Liver (tissue), 9 donors: ENCODE results near the gene OSBP2. TPM values are rescaled to one million over a fixed set of nuclear protein-coding genes. Genes with fewer than 3 reads are reported as not detected.

Experiments
- DNase-seq: peaks from one replicate; pipeline ENCODE4 v3.0.0-alpha.2; 2017; ENCODE audit warnings: low spot score
- H3K27ac ChIP-seq, 2 donors: one replicate each; pipeline ENCODE4 v1.7.0; 2013; ENCODE audit warnings: inconsistent platforms in 2 of 2, low read length in 2 of 2, control low read depth in 1 of 2, low read depth in 1 of 2, mild to moderate bottlenecking in 1 of 2
- H3K27me3 ChIP-seq, 4 donors: one replicate each; pipeline versions ENCODE4 v1.6.1 to v1.7.0; 2013; ENCODE audit warnings: low read length in 3 of 4, inconsistent platforms in 1 of 4, mild to moderate bottlenecking in 1 of 4, moderate library complexity in 1 of 4; ENCODE audit not compliant: control insufficient read depth in 4 of 4, insufficient read depth in 4 of 4
- H3K36me3 ChIP-seq, 4 donors: one replicate each; pipeline versions ENCODE4 v1.6.1 to v1.7.0; 2013; ENCODE audit warnings: low read length in 3 of 4, mild to moderate bottlenecking in 3 of 4, low read depth in 1 of 4, moderate library complexity in 1 of 4; ENCODE audit not compliant: control insufficient read depth in 4 of 4, insufficient read depth in 3 of 4
- H3K4me1 ChIP-seq, 4 donors: one replicate each; pipeline versions ENCODE4 v1.6.1 to v1.7.0; 2013; ENCODE audit warnings: low read length in 3 of 4, mild to moderate bottlenecking in 3 of 4, moderate library complexity in 1 of 4; ENCODE audit not compliant: control insufficient read depth in 4 of 4, insufficient read depth in 4 of 4
- H3K4me3 ChIP-seq, 3 donors: one replicate each; pipeline versions ENCODE4 v1.6.1 to v1.7.0; 2013; ENCODE audit warnings: low read length in 3 of 3, control low read depth in 1 of 3, low read depth in 1 of 3, mild to moderate bottlenecking in 1 of 3
- H3K9ac ChIP-seq, 2 donors: one replicate each; pipeline ENCODE4 v1.7.0; 2013; ENCODE audit warnings: low read length in 2 of 2, mild to moderate bottlenecking in 2 of 2, moderate library complexity in 2 of 2, control low read depth in 1 of 2, low read depth in 1 of 2
- H3K9me3 ChIP-seq, 4 donors: one replicate each; pipeline versions ENCODE4 v1.6.1 to v1.7.0; 2013; ENCODE audit warnings: low read length in 3 of 4; ENCODE audit not compliant: control insufficient read depth in 4 of 4
- ATF3 ChIP-seq: IDR thresholded peaks from 2 replicates; pipeline ENCODE4 v1.6.1; 2016; ENCODE audit warnings: antibody characterized with exemption
- CTCF ChIP-seq: fragments of 150-350 bp; IDR thresholded peaks from 2 replicates; pipeline ENCODE4 v1.5.1; 2017; ENCODE audit warnings: improper control_type of control experiment, low read depth, low read length; ENCODE audit not compliant: missing input control
- EGR1 ChIP-seq, 2 donors: IDR thresholded peaks; 2 replicates each; pipeline ENCODE4 v1.6.1; 2016 to 2018; ENCODE audit warnings: antibody characterized with exemption in 2 of 2, low read depth in 2 of 2
- FOXA1 ChIP-seq: IDR thresholded peaks from 2 replicates; pipeline ENCODE4 v1.6.1; 2016; ENCODE audit warnings: antibody characterized with exemption
- FOXA2 ChIP-seq: IDR thresholded peaks from 2 replicates; pipeline ENCODE4 v1.6.1; 2016; ENCODE audit warnings: antibody characterized with exemption
- GABPA ChIP-seq, 2 donors: IDR thresholded peaks in 1 of 2; conservative IDR thresholded peaks in 1 of 2; 2 replicates each; pipeline ENCODE4 v1.6.1; 2016; ENCODE audit warnings: antibody characterized with exemption in 2 of 2, mild to moderate bottlenecking in 1 of 2, moderate library complexity in 1 of 2
- HNF4A ChIP-seq, 2 donors: conservative IDR thresholded peaks; 2 replicates each; pipeline ENCODE4 v1.6.1; 2016; ENCODE audit warnings: antibody characterized with exemption in 2 of 2, mild to moderate bottlenecking in 2 of 2
- HNF4G ChIP-seq: IDR thresholded peaks from 2 replicates; pipeline ENCODE4 v1.6.1; 2016; ENCODE audit warnings: antibody characterized with exemption
- JUND ChIP-seq, 2 donors: IDR thresholded peaks; 2 replicates each; pipeline ENCODE4 v1.6.1; 2016; ENCODE audit warnings: antibody characterized with exemption in 2 of 2
- MAX ChIP-seq: IDR thresholded peaks from 2 replicates; pipeline ENCODE4 v1.6.1; 2016; ENCODE audit warnings: antibody characterized with exemption
- NR2F2 ChIP-seq: IDR thresholded peaks from 2 replicates; pipeline ENCODE4 v1.6.1; 2016; ENCODE audit warnings: antibody characterized with exemption
- RAD21 ChIP-seq, 2 donors: IDR thresholded peaks; 2 replicates each; pipeline ENCODE4 v1.6.1; 2016; ENCODE audit warnings: antibody characterized with exemption in 2 of 2, mild to moderate bottlenecking in 2 of 2
- REST ChIP-seq: IDR thresholded peaks from 2 replicates; pipeline ENCODE4 v1.6.1; 2016; ENCODE audit warnings: antibody characterized with exemption, mild to moderate bottlenecking
- RXRA ChIP-seq, 2 donors: IDR thresholded peaks; 2 replicates each; pipeline ENCODE4 v1.6.1; 2017 to 2018; ENCODE audit warnings: antibody characterized with exemption in 2 of 2, mild to moderate bottlenecking in 1 of 2
- SP1 ChIP-seq: IDR thresholded peaks from 2 replicates; pipeline ENCODE4 v1.6.1; 2018; ENCODE audit warnings: antibody characterized with exemption, mild to moderate bottlenecking
- TAF1 ChIP-seq: conservative IDR thresholded peaks from 2 replicates; pipeline ENCODE4 v1.6.1; 2016; ENCODE audit warnings: antibody characterized with exemption, mild to moderate bottlenecking
- YY1 ChIP-seq: IDR thresholded peaks from 2 replicates; pipeline ENCODE4 v1.6.1; 2016; ENCODE audit warnings: antibody characterized with exemption, mild to moderate bottlenecking
- WGBS: extraction: QIAGEN DNeasy Blood & Tissue Kit; methylation state at CpG from one replicate; pipeline ENCODE4 v1.1.7; 2013; 5-methylcytosine and 5-hydroxymethylcytosine counted together
- polyA plus RNA-seq, 2 donors: library from polyadenylated mRNA; stranded (reverse) in 1 of 2; unstranded in 1 of 2; fragments of 200-250 nt in 1 of 2; fragments of >200 nt in 1 of 2; fragmentation: Nextera tagmentation in 1 of 2; extraction: Ambion mirVana in 1 of 2; gene quantifications; one replicate each; pipeline versions ENCODE4 v1.2.1 to v1.2.3, GENCODE V29; 2013 to 2015
- total RNA-seq, 2 donors: library from RNA; depleted of rRNA; stranded (reverse); fragments of >200 nt; gene quantifications; one replicate each; pipeline ENCODE4 v1.2.3, GENCODE V29; 2014
- donor health status: healthy.
- donor health status: healthy.
- donor health status: healthy.
- donor health status: healthy.
- donor health status: healthy.

OSBP2 gene
- total and polyA plus RNA-seq, 4 donors, result 0.43 to 192 (median 0.86) TPM

GRCh38 chr22:30681831-30682230, 12.8 kb upstream of the OSBP2 start:
- no peaks in the 10 kb centered on the region for H3K27me3 ChIP-seq
- no peak for TF ChIP-seq REST
- no peak for TF ChIP-seq SP1
- no peak for TF ChIP-seq JUND (IDR thresholded peaks at IDR 0.05)
- TF ChIP-seq HNF4G, result no peak
- TF ChIP-seq FOXA1, result no peak
- no peak for TF ChIP-seq MAX
- TF ChIP-seq YY1, result no peak
- no peak for TF ChIP-seq RAD21 (IDR thresholded peaks at IDR 0.05)
- no peak for TF ChIP-seq GABPA (IDR thresholded peaks at IDR 0.05 in 1 of 2, conservative IDR thresholded peaks at IDR 0.05 in 1 of 2)
- TF ChIP-seq EGR1 (IDR thresholded peaks at IDR 0.05; ENCODE audit: low read depth in 2 of 2), result no peak
- TF ChIP-seq FOXA2, result no peak
- TF ChIP-seq RXRA (IDR thresholded peaks at IDR 0.05), result no peak
- TF ChIP-seq NR2F2, result no peak
- no peak for TF ChIP-seq TAF1
- no peak for TF ChIP-seq HNF4A (conservative IDR thresholded peaks at IDR 0.05)
- TF ChIP-seq CTCF, result no peak
- no peak for TF ChIP-seq ATF3
- H3K4me1 ChIP-seq, result no peaks in the 10 kb centered on the region
- H3K9ac ChIP-seq, result no peak overlapping the region
- no peak overlapping the region for H3K4me3 ChIP-seq
- H3K9me3 ChIP-seq, result no peaks in the 10 kb centered on the region
- H3K36me3 ChIP-seq, result no peaks in the 10 kb centered on the region
- DNase-seq, result no peak
- WGBS, result 77% methylated on average over 2 of the region's 2 CpGs
- no peak overlapping the region for H3K27ac ChIP-seq

GRCh38 chr22:30685178-30685577, 9.5 kb upstream of the OSBP2 start:
- WGBS, result 75% methylated on average over 7 of the region's 7 CpGs
- no peak for DNase-seq
- no peaks in the 10 kb centered on the region for H3K36me3 ChIP-seq
- H3K27ac ChIP-seq, result no peak overlapping the region
- H3K9me3 ChIP-seq, result no peaks in the 10 kb centered on the region
- H3K27me3 ChIP-seq, result no peaks in the 10 kb centered on the region
- TF ChIP-seq JUND (IDR thresholded peaks at IDR 0.05) (no peak), FOXA2 (no peak), HNF4G (no peak), HNF4A (conservative IDR thresholded peaks at IDR 0.05) (no peak), YY1 (no peak), RAD21 (IDR thresholded peaks at IDR 0.05) (no peak), TAF1 (no peak), SP1 (no peak), EGR1 (IDR thresholded peaks at IDR 0.05; ENCODE audit: low read depth in 2 of 2) (no peak), REST (no peak), ATF3 (no peak), MAX (no peak), RXRA (IDR thresholded peaks at IDR 0.05) (no peak), NR2F2 (no peak)
- no peak overlapping the region for H3K4me3 ChIP-seq
- H3K4me1 ChIP-seq, result no peaks in the 10 kb centered on the region
- H3K9ac ChIP-seq, result no peak overlapping the region
